ENCODE data around the gene ZNF648.
"Not testable (repeated sequence)": the region's sequence is repeated elsewhere in the genome, so short reads cannot be mapped to it uniquely, and the experiment has no call there.

The ZNF648 gene, protein sequence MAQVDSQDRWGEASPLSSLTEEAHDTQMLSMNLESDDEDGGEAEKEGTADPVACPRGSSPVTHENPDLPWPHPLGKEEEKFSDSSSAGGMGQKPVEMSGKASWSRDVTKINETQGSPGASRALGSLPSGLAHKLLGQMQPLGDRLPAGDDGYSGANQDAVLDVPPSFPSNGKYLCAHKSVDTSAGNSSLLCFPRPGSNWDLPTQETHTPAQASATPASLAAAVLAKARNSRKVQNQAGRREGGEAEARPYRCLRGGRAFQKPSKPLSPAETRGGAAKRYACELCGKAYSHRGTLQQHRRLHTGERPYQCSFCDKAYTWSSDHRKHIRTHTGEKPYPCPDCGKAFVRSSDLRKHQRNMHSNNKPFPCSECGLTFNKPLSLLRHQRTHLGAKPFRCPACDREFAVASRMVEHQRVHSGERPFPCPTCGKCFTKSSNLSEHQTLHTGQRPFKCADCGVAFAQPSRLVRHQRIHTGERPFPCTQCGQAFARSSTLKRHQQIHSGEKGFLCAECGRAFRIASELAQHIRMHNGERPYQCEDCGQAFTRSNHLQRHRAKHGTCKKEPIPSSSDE

GRCh38 chr1:182061594-182061993 is at the start of gene ZNF648:
TSS of gene ZNF648 (minus strand) at chr1:182061712. CDS start at chr1:182058010, 3,702 bp downstream.
- peak; percentile 74 for DNase-seq

- DNase-seq, result no peak
Measured at GRCh38 chr1:182110635-182111034, 49.1 kb upstream of the ZNF648 start.

GRCh38 chr1:182109771-182110170 is 48.3 kb upstream of the ZNF648 start:
- no peak for DNase-seq

DNA sequence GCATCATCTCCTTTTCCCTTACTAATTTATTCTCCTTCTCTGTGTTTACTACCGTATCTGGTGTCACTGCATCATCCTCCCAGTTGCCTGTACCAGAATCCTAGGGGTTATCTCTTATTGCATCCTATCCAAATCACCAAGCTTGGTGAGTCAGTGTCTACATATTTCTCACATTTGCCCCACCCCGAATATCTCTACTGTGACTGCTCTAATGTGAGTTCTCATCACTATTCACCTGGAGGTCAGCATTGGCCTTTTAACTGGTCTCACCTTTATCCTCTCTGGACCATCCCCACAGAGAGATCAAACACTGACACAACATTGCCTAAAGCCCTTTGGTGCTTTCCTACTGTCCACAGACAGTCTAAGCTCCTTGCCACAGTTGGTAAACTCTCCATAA is 45.7 kb upstream of the ZNF648 start:
- DNase-seq, result no peak

DNA sequence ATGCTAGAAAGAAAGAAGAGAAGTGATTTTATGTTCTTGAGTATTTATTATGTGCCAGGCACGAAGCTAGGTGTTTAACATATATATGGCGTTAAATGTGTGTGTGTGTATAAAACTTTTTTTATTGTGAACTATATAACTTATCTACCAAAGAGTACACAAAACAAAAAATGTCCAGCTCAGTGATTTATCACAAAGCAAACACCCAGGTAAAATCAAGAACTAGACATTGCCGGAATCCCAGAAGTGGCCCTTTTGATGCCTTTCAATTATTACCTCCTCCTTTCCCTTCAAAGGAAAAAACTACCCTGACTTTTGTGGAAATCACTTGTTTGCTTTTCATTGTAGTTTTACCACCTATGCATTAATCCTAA is 40.5 kb upstream of the ZNF648 start:
- no peak for DNase-seq

GRCh38 chr1:182101415-182102042 is 40.0 kb upstream of the ZNF648 start:
- peak; percentile 98 for DNase-seq

- no peak for DNase-seq
Measured at GRCh38 chr1:182098301-182098700, 36.8 kb upstream of the ZNF648 start.

DNA sequence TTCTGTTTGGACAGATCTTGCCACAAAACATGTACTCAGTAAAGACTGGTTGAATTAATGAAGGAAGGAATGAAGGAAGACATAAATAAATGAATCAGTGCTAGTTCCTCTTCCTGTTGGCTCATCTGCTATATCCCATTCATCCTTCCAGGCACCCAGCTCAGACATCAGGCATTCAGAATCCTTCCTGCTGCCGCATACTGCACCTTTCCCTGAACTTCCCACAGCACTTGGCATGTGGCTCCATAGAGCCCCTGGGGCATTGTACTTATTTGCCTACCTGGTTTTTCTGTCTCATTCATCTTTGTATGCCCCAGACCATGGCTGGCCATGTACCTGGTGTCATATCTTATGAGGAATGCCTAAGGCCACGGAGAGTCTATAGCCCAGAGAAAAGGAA is 34.4 kb upstream of the ZNF648 start:
- peak; percentile 74 for DNase-seq

GRCh38 chr1:182094514-182095005 is 33.0 kb upstream of the ZNF648 start:
- not testable (repeated sequence) for DNase-seq

DNA sequence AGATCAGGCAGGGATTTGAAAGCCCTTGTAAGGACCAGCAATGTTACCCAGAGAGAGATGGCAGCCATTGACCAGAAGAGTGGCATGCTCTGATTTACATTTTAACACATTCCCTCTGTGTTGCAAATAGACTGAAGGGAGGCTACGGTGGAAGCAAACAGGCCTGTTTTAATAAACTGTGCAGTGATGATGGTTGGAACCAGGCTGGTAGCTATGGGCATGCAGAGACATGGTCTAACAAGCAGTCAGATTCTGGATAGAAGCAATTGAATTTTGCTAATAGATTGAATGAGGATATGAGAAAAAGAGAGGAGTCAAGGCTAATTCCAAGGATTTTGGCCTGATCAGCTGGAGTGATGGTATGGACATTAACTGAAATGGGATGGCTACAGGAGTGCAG is 32.3 kb upstream of the ZNF648 start:
- no peak for DNase-seq

- DNase-seq, result no peak
Measured at GRCh38 chr1:182092336-182092735, 30.8 kb upstream of the ZNF648 start.

GRCh38 chr1:182091083-182091482 is 29.6 kb upstream of the ZNF648 start:
- DNase-seq, result no peak

DNA sequence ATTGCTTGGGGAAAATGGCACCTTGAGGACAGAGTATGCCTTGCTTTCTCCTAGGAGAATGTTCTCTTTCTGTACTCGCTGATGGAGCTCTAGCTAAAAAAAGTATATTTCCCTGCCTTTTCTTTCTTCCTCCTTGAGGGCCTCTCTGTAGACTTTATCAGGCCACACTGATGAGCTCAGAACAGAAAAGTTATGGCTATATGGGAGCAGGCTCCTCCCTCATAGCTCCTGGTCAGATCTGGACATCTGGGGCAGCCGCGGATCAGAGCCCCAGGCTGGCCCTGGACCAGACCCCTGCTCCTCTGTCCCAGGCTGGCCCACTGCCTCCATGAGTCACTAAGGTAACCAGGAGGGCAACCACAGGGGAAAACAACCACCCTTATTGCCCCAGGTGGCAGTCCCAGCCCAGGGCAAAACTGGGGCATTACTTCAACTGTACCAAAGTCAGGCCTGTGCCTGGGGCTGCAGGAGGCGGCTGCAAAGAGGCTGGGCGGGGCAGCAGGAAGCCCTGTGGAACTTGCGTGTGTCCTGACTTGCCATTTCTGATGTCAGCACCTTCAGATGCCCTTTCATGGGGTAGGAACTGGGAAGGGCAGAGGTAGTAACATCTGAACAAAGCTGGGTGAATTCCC is 26.3 kb upstream of the ZNF648 start:
- no peak for DNase-seq

DNA sequence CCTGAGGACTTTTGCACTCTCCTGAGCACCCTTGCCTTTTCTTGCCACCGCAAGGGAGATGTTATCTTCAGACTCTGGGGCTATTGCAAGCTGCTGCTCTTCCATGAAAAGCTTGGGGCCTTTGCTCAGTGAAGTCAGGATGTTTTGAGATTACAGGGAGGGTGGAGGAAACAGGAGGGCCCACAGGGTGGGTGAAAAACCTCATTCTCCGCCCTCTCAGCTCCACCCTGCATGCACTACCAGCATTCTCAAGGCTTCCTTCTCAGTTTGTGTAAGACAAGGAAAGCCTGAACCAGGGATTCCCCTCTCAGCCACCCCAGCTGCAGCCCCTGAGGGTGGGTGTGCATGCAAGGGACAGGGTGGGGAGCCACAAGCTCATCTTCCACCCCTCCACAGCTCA is 25.8 kb upstream of the ZNF648 start:
- no peak for DNase-seq

- DNase-seq, result no peak
Measured at GRCh38 chr1:182086620-182087019, 25.1 kb upstream of the ZNF648 start.

DNA sequence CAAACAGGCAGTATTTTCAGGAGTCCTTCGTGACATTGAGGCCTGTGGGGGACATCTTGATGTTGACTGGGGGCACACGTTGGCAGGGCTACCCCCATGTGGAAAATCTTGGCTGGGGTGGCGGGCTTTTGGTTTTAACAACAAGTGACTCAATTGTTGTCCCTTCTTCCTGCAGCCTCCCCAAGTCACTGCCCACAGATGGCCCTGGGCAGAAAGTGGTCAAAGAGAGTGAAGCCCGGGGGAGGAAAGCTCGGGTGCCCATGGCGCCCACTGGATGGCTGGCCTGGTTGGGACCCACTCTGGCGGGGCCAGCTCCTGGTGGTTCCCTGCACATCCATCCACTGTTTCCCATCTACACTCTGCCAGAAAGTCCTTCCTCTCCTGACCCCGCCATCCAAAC is 24.6 kb upstream of the ZNF648 start:
- DNase-seq, result no peak

DNA sequence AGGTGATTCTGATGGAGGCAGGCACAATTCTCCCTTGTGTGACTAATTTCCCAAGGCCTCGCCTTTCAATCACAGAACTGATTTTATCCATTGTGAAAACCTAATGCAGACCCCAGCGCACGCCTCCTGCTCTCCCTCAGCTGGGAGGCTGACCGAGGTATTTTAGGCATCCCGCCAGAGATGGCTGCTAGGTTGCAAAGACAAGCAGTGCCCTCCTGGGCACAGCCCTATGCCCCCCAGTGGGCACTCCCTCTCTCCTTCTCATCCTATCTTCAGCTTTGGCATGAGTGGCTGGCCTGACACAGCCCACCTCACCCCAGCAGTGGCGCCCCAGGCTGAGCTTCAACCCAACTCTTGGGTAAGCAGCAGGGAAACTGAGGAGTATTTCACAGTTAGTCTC is 24.2 kb upstream of the ZNF648 start:
- no peak for DNase-seq

GRCh38 chr1:182084487-182085316 is 23.2 kb upstream of the ZNF648 start:
- peak; percentile 95 for DNase-seq

DNA sequence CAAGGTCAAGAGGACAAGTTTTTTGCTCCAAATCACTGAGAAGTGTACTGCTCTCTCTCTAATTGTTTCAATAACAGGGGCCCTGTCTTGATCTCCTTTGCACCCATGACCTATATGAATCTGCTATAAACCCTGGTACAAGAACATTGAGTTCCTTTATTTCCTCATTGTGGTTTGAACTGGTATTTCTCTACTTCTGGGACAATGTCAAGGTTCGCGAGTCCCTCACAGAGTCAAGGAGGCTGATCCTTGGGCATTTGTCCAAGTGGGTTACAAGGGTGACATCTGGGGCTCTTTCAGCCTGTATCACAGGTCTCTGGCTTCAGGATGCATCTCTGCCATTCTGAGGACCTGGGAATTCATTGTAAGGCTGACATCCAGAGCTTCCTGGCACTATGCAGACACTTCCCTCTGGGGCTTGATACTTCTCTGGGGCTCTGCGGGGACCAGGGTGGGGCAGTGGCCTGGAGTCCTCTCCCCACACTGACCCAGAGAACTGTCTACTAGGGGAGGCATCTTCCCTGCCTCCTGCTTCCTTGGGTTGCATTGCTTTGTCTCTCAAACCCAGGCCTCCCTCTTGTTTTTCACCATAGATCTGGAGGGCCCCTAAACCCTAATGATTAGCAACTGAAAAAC is 22.5 kb upstream of the ZNF648 start:
- DNase-seq, result no peak

DNA sequence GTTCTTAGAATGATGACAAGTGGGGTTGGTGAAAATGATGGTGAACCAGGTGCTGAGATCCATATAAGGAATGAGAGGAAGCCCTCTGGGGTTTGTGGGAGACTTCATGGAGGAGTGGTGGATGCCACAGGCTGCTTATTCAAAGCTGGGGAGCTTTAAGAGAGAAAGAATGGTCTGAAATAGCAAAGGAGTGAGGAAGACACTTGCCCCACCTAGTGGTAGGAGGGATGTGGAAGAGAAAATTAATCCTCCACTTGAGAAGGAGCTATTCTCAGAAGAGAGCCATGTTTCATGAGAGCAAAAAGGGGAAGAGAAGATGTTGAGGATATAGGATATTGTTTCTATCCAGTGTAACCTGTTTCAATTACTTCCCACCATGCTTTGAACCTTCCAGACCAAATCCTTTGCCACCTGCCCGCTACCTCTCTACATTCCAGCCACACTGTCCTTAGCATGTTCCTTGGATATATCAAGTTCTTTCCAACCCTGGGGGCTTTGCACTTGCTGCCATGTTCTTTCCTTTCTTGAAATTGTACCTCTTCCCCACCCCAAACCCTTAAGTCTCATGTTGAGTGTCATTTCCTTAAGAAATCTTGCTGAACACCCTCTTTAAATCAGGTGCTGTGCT is 19.6 kb upstream of the ZNF648 start:
- no peak for DNase-seq

DNA sequence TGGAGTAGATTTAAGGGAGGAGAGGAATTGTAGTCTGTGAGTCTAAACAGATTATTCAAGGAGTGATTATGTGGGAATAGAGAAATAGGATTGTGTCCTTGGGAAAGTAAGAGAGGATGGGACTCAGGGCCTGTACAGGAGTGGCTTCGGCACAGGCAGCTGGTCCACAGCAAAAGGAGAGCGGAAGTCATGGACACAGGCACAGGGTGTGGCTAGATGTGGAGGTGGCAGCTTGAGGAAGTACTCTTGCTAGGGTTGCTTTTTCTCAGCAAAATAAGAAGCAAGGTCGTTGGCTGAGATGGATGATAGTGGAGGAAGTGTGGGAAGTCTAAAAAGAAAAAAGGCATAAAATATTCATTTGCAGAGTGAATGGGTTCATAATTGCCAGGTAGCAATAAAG is 18.5 kb upstream of the ZNF648 start:
- no peak for DNase-seq

- no peak for DNase-seq
Measured at GRCh38 chr1:182071924-182072323, 10.4 kb upstream of the ZNF648 start.
